Right ventricle myocardium inferior (tissue), 1 donor: ENCODE measurements around the gene RIMBP2. TPM values are rescaled to one million over a fixed set of nuclear protein-coding genes. Genes with fewer than 3 reads are reported as not detected.

ENCODE experiments used
- ATAC-seq: fragments of 200-7000 bp; cut with Tn5 transposase; one replicate; pipeline ENCODE4 v1.9.1; 2020; ENCODE audit warnings: mild to moderate bottlenecking, moderate library complexity
- DNase-seq: peaks from one replicate; pipeline ENCODE4 v3.0.0; 2021; ENCODE audit errors: missing footprints
- intact Hi-C: fragments of 100-400 bp; cut with DNase I; formaldehyde crosslinking; loops from one replicate; pipeline ENCODE4 v1.11.0; 2022
- total RNA-seq: library from RNA; stranded (reverse); fragmentation: NEBNext Ultra II Directional; extraction: Animal tissue kit (Norgen Biotek cat#: 25700); gene quantifications from one replicate; pipeline ENCODE4 v1.2.1, GENCODE V29; 2021
- donor health status: DM: no; HTN: yes; CAD: no; lungs with severe emphysema.

The RIMBP2 gene
- total RNA-seq, 1 donor from 2014 or later, result not detected

DNA sequence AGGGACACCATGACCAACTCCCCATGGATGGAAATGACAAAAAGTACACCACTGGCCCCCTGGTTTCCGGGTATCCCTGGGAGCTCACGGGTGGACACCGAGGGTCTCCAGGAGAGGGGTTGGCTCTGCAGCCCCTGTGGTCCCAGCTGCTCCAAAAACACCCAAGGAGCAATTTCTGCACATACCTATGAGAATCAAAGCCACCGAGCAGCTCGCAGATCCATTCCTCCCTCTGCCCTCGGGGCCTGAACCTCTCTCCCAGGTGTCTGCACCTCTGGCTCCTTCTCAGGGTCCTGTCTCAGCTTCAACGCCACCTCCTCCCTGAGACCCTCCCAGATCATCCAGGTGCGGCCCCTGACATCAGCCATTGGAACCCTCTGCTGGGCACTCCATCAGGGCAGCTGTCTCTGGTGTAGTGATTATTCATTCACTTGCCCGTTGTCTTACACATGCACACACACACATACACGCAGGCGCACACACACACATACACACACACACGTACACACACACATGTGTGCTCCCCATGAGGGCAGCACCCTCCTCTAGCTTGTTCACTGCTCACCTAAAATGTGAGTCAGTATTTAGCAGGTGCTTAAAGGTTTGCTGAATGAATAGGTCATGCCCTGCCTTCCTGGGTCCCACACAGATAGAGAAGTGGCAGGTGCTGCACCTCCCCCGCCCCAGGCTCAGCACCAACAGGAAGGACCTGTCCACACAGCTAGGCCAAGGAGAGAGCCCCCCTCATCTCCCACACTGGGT lies 5.9 kb downstream of the RIMBP2 start:
- no peak for ATAC-seq
- intact Hi-C loops, result no loop called here

DNA sequence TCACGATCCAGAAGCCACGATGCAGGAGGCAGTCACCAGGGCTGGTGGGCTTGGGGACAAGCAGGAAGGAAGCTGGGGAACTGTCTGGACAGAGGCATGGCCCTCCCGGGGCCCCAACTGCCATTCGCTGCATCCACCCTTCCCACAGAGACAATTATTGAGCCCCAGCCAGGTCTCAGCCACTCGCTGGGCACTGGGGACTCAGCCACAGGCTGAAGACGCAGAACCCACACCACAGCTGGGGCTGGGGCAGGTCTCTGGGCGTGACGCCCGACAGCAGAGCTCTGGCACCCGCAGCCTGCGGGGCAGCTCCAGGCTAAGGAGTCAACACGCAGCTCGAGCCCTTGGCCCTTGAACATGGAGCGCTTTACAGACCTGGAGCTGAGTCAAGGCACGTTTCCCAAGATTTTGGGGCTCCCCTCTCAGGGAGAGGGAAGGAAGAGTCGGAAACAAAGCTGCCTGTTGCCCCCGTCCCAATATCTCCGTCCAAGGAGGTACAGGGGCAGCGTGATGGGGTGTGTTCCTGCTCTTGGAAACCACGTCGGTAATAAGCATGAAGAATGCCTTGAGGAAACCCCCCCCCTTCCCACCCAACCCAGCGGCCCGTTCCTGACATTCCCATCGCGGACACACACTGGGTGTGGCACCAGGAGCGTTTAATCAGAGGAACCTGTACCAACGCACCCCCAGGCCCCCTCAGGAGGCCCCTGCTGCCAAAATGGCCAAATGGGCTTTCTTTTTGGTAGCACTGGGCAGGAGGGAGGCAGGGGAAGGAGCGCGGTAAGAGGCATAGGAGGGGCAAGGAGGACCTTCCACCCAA lies 6.7 kb downstream of the RIMBP2 start:
- intact Hi-C loops, result no loop called here
- DNase-seq, result no peak
- ATAC-seq, result no peak

More for the DNA sequence above, 5.9 kb downstream of the RIMBP2 start:
- no peak for DNase-seq

DNA sequence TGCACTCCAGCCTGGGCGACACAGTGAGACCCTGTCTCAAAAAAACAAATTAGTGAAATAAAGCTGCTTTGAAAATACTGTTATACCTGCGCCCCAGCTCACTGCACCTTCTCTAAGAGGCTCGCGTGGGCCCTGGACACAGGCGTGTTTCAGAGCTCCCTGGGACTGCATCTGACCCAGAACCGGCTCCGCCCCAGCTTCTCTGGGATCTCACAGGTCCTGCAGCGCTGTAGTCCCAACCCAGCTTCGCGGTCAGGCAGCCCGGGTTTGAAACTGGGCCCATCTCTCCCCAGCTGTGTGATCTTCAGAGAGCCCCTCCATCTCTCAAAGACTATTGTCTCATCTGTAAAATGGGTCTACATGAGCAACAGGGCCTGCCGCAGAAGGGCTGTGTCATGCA lies 7.5 kb downstream of the RIMBP2 start:
- DNase-seq, result no peak
- intact Hi-C loops, result no loop called here
- no peak for ATAC-seq

DNA sequence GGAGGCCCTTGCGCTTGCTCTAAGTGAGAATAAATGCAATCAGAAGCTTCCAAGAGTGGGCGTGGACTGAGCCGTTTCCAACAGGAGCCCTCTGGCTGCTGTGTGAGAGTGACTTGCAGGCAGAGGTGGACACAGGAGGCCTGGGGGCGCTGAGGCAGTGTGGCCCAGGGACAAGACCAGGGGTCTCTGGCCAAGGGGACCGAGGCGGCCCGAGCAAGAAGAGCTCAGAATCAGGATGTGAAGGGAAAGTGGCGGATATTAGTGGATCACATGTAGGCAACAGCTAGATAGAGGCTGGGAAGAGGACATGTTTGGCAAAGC lies 8.6 kb downstream of the RIMBP2 start:
- DNase-seq (no peak), ATAC-seq (no peak)
- intact Hi-C loops, result no loop called here

- intact Hi-C loops, result no loop called here
- DNase-seq, result no peak
- no peak for ATAC-seq
Observed at GRCh38 chr12:130706885-130707570, 9.1 kb downstream of the RIMBP2 start.

DNA sequence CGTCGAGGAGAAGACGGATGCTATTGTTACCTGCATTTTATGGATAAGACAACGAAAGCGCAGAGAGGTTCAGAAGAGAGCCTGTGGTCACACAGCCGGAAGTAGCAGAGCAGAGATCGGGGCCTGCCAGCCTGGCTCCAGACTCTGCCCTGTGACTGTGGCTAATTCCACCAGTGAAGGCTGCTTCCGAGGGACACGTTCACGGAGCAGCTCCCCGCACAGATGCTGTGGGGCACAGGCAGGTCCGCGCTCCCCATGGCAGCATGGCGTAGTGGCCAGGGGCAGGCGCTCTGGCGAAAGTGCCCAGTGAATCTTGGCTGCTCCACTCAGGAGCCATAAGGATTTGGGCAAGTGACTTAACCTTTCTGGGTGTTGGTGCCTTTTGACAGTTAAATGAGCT lies 9.8 kb downstream of the RIMBP2 start:
- no peak for ATAC-seq
- no peak for DNase-seq
- intact Hi-C loops, result no loop called here

DNA sequence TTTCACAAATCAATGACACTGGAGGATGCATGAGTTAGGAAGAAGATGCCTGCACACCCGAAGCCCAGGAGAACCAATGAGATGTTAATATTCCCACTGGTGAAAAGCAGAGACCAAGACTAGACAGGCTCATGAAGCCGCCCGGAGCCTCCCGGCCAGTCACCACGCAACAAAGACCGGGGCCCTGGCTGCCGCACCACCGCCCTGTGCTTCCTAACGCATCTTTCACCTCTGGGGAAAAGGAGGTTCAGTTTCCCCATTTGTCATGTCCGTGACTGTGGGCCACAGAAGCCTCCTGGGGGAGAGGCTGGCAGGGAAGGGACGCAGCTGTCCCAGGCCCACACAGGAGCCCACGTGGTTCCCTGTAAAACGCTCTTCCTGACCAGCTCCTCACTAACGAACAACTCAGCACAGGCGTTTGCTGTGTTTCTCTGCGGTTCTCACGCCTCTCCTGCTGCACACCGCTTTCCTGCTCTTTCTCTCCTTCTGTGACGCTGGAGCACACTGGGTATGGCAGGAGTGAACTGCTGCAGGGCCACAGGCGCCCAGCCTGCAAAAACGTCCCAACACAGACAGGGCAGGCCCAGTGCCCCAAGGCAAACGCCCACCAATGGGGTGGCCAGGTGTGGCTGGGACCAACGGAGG lies 10.8 kb downstream of the RIMBP2 start:
- ATAC-seq (no peak), DNase-seq (no peak)
- intact Hi-C loops, result no loop called here

DNA sequence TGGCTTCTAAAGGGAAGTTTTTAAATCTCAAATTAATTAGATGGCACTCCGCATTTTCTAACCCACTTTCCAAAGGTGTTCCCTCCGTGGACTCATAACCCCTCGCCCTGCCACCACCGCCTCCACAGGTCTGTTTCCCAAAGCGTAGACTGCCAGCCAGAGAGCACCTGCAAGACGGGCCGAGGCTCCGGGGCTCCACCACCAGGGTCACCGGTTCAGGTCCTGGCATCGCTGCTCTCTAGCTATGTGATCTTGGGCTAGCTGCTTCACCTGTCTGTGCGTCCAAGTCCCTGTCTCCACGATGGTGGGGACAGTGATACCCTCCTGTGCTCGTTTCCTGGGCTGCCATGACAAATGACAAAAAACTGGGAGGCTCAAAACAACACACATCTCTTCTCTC lies 11.5 kb downstream of the RIMBP2 start:
- intact Hi-C loops, result no loop called here
- DNase-seq, result peak; percentile 20
- ATAC-seq, result no peak

- ATAC-seq (no peak), DNase-seq (peak; percentile 28)
- intact Hi-C loops, result no loop called here
Observed at GRCh38 chr12:130703733-130704375, 12.2 kb downstream of the RIMBP2 start.

GRCh38 chr12:130702966-130703732 lies 12.9 kb downstream of the RIMBP2 start:
- intact Hi-C loops, result no loop called here
- DNase-seq (peak; percentile 53), ATAC-seq (no peak)

- intact Hi-C loops, result no loop called here
- DNase-seq (peak; percentile 25), ATAC-seq (no peak)
Observed at GRCh38 chr12:130701402-130701744, 14.7 kb downstream of the RIMBP2 start.

GRCh38 chr12:130700492-130701401 lies 15.4 kb downstream of the RIMBP2 start:
- intact Hi-C loops, result no loop called here
- DNase-seq (peak; percentile 17), ATAC-seq (no peak)

DNA sequence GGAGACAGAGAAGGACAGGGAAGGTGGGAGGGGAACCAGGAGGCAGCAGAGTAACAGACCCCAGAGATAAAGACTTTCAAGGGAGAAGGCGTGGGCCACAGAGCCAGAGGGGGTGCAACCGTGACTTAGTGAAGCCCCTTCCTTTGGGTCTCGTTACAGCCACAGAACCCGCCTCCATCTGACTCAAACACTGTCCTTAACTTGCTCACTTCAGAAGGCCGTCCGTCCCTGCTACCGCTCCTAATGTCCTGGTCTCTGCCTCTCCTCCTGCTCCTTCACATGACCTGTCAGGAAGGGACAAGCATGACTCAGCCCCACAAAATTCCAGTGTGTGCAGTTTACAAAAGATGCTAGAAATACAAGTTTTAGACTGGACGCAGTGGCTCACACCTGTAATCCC lies 18.0 kb downstream of the RIMBP2 start:
- DNase-seq, result peak; percentile 13
- intact Hi-C loops, result no loop called here

DNA sequence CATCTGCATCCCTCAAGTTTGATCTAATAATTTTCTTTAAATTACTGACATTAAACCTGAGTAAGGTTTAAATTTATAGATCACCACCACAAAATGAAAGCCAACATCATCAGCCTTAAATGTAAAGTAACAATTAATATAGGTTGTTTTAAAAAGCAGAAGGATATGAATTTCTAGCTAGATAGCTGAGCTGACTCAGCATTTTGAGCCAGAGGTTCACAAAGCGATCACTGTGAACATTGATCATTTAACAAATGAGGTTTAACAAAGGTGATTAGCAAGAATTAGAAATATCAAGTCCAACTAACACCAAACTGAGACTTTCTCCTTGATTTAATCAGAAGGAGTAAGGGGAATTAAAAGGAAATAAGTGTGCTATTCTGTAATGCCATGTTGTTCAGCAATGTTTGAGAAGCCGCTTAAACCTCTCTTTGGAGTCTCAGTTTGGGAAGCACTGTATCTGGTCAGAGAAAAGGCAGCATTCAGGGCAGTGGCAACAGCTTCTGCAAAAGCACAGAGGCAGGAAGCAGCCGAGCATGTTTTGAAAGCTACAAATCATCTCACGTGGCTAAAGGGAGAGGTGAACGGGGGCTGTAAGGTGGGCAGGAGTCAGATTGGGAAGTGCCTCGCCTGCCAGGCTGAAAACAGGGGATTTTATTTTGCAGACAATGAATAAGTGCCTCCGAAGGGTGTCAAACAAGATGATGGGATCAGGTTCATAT lies 19.6 kb downstream of the RIMBP2 start:
- ATAC-seq, result no peak
- DNase-seq, result no peak
- intact Hi-C loops, result no loop called here

More for the DNA sequence above, 18.0 kb downstream of the RIMBP2 start:
- ATAC-seq, result no peak

DNA sequence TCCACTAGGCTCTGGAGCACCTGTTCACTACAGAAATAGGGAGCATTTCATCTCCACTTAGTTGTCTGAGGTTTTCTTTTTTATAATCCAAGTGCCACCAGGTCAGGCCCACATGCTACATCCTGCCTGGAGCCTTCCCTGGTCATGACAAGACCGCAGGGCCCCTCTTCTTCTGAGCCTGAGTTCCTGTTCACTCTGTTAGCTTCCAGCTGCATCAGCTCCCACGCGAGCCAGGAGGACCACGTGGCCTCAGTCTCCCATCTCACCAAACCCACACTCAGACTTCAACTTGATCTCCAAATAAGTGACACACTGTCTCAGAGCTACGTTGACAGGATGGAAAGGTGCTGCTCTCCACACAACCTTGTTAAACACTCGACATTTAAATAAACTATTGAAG lies 21.0 kb downstream of the RIMBP2 start:
- no peak for ATAC-seq
- intact Hi-C loops, result no loop called here
- no peak for DNase-seq
